ENCODE data around the gene GMIP. TPM values are rescaled to one million over a fixed set of nuclear protein-coding genes. Genes with fewer than 3 reads are reported as not detected.

Gene GMIP
- total RNA-seq, 1 experiment from 2014 or later = 18.1 TPM

DNA sequence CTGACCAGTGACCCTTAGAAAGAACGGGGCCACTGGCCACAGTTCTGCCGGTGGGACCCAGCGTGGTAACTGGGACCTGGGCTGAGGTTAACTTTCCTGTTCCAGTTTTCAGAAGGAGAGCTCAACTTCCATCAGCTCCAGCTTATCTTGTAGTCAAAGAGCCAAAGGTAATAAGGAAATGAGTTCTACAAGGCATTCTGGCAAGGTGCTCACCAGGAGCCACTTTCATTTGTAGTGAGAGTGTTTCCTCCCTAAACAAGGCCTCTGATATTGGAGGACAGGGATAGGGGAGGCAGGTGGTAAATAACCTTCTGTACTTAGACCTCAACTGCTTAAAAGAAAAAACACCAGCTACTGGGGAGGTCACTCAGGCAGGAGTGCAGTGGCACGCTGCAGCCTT lies 63.0 kb downstream of the GMIP start:
- no peak for DNase-seq (ENCODE audit: low read depth, low spot score)
- Histone ChIP-seq H3K4me3 (ENCODE audit: low read depth in 2 of 2, low read length in 2 of 2) (no peak overlapping the region), H3K27ac (ENCODE audit: low read length) (no peak overlapping the region), H3K9me3 (ENCODE audit: control insufficient read depth, insufficient read depth, low read depth, low read length) (no peaks in the 10 kb centered on the region), H3K36me3 (ENCODE audit: control insufficient read depth, insufficient read depth, low read length) (no peaks in the 10 kb centered on the region), H3K27me3 (ENCODE audit: control insufficient read depth, insufficient read depth, low read length) (no peaks in the 10 kb centered on the region), H3K4me1 (ENCODE audit: control insufficient read depth, insufficient read depth, low read length) (no peaks in the 10 kb centered on the region)
- ChIA-PET CTCF (no interaction called here), POLR2A (no interaction called here)
- no peak for TF ChIP-seq SIN3A (IDR thresholded peaks at IDR 0.05; ENCODE audit: borderline replicate concordance, insufficient read depth, low read depth, low read length)
- TF ChIP-seq CTCF (IDR thresholded peaks at IDR 0.05) = no peak
- TF ChIP-seq TCF7L2 (IDR thresholded peaks at IDR 0.05; ENCODE audit: low read depth, low read length) = no peak
- TF ChIP-seq POLR2AphosphoS5 (IDR thresholded peaks at IDR 0.05; ENCODE audit: low read depth, low read length) = no peak
- TF ChIP-seq, protein P1, sequence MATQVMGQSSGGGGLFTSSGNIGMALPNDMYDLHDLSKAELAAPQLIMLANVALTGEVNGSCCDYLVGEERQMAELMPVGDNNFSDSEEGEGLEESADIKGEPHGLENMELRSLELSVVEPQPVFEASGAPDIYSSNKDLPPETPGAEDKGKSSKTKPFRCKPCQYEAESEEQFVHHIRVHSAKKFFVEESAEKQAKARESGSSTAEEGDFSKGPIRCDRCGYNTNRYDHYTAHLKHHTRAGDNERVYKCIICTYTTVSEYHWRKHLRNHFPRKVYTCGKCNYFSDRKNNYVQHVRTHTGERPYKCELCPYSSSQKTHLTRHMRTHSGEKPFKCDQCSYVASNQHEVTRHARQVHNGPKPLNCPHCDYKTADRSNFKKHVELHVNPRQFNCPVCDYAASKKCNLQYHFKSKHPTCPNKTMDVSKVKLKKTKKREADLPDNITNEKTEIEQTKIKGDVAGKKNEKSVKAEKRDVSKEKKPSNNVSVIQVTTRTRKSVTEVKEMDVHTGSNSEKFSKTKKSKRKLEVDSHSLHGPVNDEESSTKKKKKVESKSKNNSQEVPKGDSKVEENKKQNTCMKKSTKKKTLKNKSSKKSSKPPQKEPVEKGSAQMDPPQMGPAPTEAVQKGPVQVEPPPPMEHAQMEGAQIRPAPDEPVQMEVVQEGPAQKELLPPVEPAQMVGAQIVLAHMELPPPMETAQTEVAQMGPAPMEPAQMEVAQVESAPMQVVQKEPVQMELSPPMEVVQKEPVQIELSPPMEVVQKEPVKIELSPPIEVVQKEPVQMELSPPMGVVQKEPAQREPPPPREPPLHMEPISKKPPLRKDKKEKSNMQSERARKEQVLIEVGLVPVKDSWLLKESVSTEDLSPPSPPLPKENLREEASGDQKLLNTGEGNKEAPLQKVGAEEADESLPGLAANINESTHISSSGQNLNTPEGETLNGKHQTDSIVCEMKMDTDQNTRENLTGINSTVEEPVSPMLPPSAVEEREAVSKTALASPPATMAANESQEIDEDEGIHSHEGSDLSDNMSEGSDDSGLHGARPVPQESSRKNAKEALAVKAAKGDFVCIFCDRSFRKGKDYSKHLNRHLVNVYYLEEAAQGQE (IDR thresholded peaks at IDR 0.05; ENCODE audit: insufficient read depth in 1 of 2, low read depth in 2 of 2, low read length in 1 of 2) = no peak
- in situ Hi-C loops (cut with HindIII; ENCODE audit: low pct_unique_long_range_greater_than_20kb, low sequenced_read_pairs) = no loop called here
- BruUV-seq (replicated peaks) = no TSS peak
- ATAC-seq = no peak
- intact Hi-C loops (cut with micrococcal nuclease; ENCODE audit: unreplicated experiment) = no loop called here

GRCh38 chr19:19579533-19580361 lies 63.7 kb downstream of the GMIP start:
- POLR2A ChIA-PET = no interaction called here
- in situ Hi-C loops (cut with HindIII; ENCODE audit: low pct_unique_long_range_greater_than_20kb, low sequenced_read_pairs) = no loop called here
- intact Hi-C loops (cut with micrococcal nuclease; ENCODE audit: unreplicated experiment) = no loop called here

More at GRCh38 chr19:19579533-19580361, 63.7 kb downstream of the GMIP start:
- no peak overlapping the region for H3K27ac ChIP-seq (ENCODE audit: low read length)
- no peaks in the 10 kb centered on the region for H3K27me3 ChIP-seq (ENCODE audit: control insufficient read depth, insufficient read depth, low read length)
- DNase-seq (ENCODE audit: low read depth, low spot score) = no peak
- ATAC-seq = no peak
- no peaks in the 10 kb centered on the region for H3K9me3 ChIP-seq (ENCODE audit: control insufficient read depth, insufficient read depth, low read depth, low read length)
- H3K36me3 ChIP-seq (ENCODE audit: control insufficient read depth, insufficient read depth, low read length) = no peaks in the 10 kb centered on the region
- TF ChIP-seq TCF7L2 (IDR thresholded peaks at IDR 0.05; ENCODE audit: low read depth, low read length) (no peak), SIN3A (IDR thresholded peaks at IDR 0.05; ENCODE audit: borderline replicate concordance, insufficient read depth, low read depth, low read length) (no peak), CTCF (IDR thresholded peaks at IDR 0.05) (no peak), POLR2AphosphoS5 (IDR thresholded peaks at IDR 0.05; ENCODE audit: low read depth, low read length) (no peak)
- TF ChIP-seq, protein P1 (IDR thresholded peaks at IDR 0.05; ENCODE audit: insufficient read depth in 1 of 2, low read depth in 2 of 2, low read length in 1 of 2) = no peak
- no peaks in the 10 kb centered on the region for H3K4me1 ChIP-seq (ENCODE audit: control insufficient read depth, insufficient read depth, low read length)
- BruUV-seq (replicated peaks) = no TSS peak
- no peak overlapping the region for H3K4me3 ChIP-seq (ENCODE audit: low read depth in 2 of 2, low read length in 2 of 2)
- CTCF ChIA-PET = no interaction called here

All from Panc1 (cell line).